K562 (cell line): ENCODE data around the gene SNX9. TPM values are rescaled to one million over a fixed set of nuclear protein-coding genes. Genes with fewer than 3 reads are reported as not detected.

ENCODE experiments used
- ARID2 ChIP-seq: fragments of 450-650 bp; IDR thresholded peaks from 2 replicates; pipeline ENCODE4 v1.6.1; 2017; ENCODE audit warnings: antibody characterized with exemption, mild to moderate bottlenecking
- BHLHE40 ChIP-seq: IDR thresholded peaks from 2 replicates; pipeline ENCODE4 v1.6.1; 2011; ENCODE audit warnings: low read length, improper control_type of control experiment
- CBX3 ChIP-seq, 2 experiments: IDR thresholded peaks; 1 replicate in 1 of 2; 2 replicates in 1 of 2; pipeline ENCODE4 v1.6.1; 2012; ENCODE audit warnings: inconsistent platforms in 2 of 2, low read length in 2 of 2, borderline replicate concordance in 1 of 2, control low read depth in 1 of 2
- CHD4 ChIP-seq: fragments of 200-600 bp; sonication (generic); IDR thresholded peaks from 3 replicates; pipeline ENCODE4 v1.6.1; 2012; ENCODE audit warnings: low read depth, mild to moderate bottlenecking, mixed read lengths, low read length, inconsistent platforms; ENCODE audit not compliant: insufficient read depth, insufficient replicate concordance, poor library complexity, severe bottlenecking
- KLF10 ChIP-seq: fragments of 250-450 bp; sonication (Bioruptor Pico); IDR thresholded peaks from 2 replicates; pipeline ENCODE4 v1.6.1; 2021; ENCODE audit warnings: matching md5 sums
- KLF13 ChIP-seq: fragments of 450-650 bp; IDR thresholded peaks from 2 replicates; pipeline ENCODE4 v1.6.1; 2016; ENCODE audit warnings: missing genetic modification characterization, low read depth, mild to moderate bottlenecking, missing compliant biosample characterization, moderate library complexity, borderline replicate concordance
- NFE2 ChIP-seq: IDR thresholded peaks from 2 replicates; pipeline ENCODE4 v1.6.1; 2014; ENCODE audit warnings: antibody characterized with exemption, low read depth
- NFIX ChIP-seq: fragments of 250-450 bp; sonication (Bioruptor Pico); IDR thresholded peaks from 2 replicates; pipeline ENCODE4 v1.4.0; 2020; ENCODE audit warnings: low read depth, mild to moderate bottlenecking, moderate library complexity
- NFYB ChIP-seq: IDR thresholded peaks from 2 replicates; pipeline ENCODE4 v1.6.1; 2011; ENCODE audit warnings: mild to moderate bottlenecking, moderate library complexity; ENCODE audit not compliant: insufficient read length; ENCODE audit errors: extremely low read depth
- NR2C1 ChIP-seq, 2 experiments: fragments of 450-650 bp; IDR thresholded peaks; 2 replicates each; pipeline ENCODE4 v1.6.1; 2017; ENCODE audit warnings: mild to moderate bottlenecking in 2 of 2, antibody characterized with exemption in 1 of 2, inconsistent platforms in 1 of 2, missing compliant biosample characterization in 1 of 2, missing genetic modification characterization in 1 of 2
- POLR2G ChIP-seq: fragments of 200-400 bp; formaldehyde crosslinking; IDR thresholded peaks from 2 replicates; pipeline ENCODE4 v1.6.1; 2017; ENCODE audit warnings: low read depth, mild to moderate bottlenecking, antibody characterized with exemption, low read length, moderate library complexity
- XRCC3 ChIP-seq: fragments of 450-650 bp; IDR thresholded peaks from 2 replicates; pipeline ENCODE4 v1.6.1; 2017; ENCODE audit warnings: mild to moderate bottlenecking, moderate library complexity
- ZEB2 ChIP-seq: fragments of 450-650 bp; IDR thresholded peaks from 2 replicates; pipeline ENCODE4 v1.6.1; 2016
- ZFP1 ChIP-seq: fragments of 450-650 bp; formaldehyde crosslinking; IDR thresholded peaks from 2 replicates; pipeline ENCODE4 v1.4.0; 2020; ENCODE audit warnings: mild to moderate bottlenecking, mixed read lengths
- ZNF644 ChIP-seq: fragments of 200-800 bp; sonication (Bioruptor generic); IDR thresholded peaks from 2 replicates; pipeline ENCODE4 v1.6.1; 2016; ENCODE audit warnings: low read depth, missing genetic modification characterization, missing compliant biosample characterization
- ZSCAN32 ChIP-seq: fragments of 450-650 bp; formaldehyde crosslinking; IDR thresholded peaks from 2 replicates; pipeline ENCODE4 v1.4.0; 2020; ENCODE audit warnings: mild to moderate bottlenecking, moderate library complexity
- polyA plus RNA-seq, 8 experiments: library from polyadenylated mRNA; depleted of rRNA in 4 of 8; stranded (reverse) in 5 of 8; unstranded in 3 of 8; fragments of >200 nt; fragmentation: Nextera tagmentation in 2 of 8; fragmentation: Illumina TruSeq in 1 of 8; extraction: Ambion mirVana in 2 of 8; extraction: Trizol in 1 of 8; gene quantifications; 2 replicates each; pipeline versions ENCODE4 v1.2.1 to v1.2.3, GENCODE V29; 2011 to 2014; ENCODE audit warnings: inconsistent platforms in 1 of 8, missing spikeins in 1 of 8
- total RNA-seq, 7 experiments: library from RNA; depleted of rRNA in 6 of 7; stranded (reverse); fragments of >200 nt in 6 of 7; fragmentation: Illumina TruSeq in 2 of 7; extraction: Trizol in 2 of 7; gene quantifications; 2 replicates each; pipeline versions ENCODE4 v1.2.1 to v1.2.3, GENCODE V29; 2011 to 2021; ENCODE audit warnings: low replicate concordance in 1 of 7
- TF ChIP-seq, protein P1 (sequence below): sonication (generic); formaldehyde crosslinking; IDR thresholded peaks from 2 replicates; pipeline ENCODE4 v1.8.1; 2023; ENCODE audit warnings: mild to moderate bottlenecking, missing genetic modification reagents, moderate library complexity
- TF ChIP-seq, protein P2 (sequence below): sonication (generic); formaldehyde crosslinking; IDR thresholded peaks from 2 replicates; pipeline ENCODE4 v1.8.0; 2022; ENCODE audit warnings: mild to moderate bottlenecking, low read depth, missing genetic modification reagents
- TF ChIP-seq, protein P3 (sequence below): fragments of 450-650 bp; IDR thresholded peaks from 2 replicates; pipeline ENCODE4 v1.6.1; 2016; ENCODE audit warnings: low read depth

SNX9 gene
- total and polyA plus RNA-seq, 9 of the 15 experiments (the other 6 are each of a cell fraction or from before 2014, with no cell fraction given): 6.0 to 81.7 (median 57.1) TPM

DNA sequence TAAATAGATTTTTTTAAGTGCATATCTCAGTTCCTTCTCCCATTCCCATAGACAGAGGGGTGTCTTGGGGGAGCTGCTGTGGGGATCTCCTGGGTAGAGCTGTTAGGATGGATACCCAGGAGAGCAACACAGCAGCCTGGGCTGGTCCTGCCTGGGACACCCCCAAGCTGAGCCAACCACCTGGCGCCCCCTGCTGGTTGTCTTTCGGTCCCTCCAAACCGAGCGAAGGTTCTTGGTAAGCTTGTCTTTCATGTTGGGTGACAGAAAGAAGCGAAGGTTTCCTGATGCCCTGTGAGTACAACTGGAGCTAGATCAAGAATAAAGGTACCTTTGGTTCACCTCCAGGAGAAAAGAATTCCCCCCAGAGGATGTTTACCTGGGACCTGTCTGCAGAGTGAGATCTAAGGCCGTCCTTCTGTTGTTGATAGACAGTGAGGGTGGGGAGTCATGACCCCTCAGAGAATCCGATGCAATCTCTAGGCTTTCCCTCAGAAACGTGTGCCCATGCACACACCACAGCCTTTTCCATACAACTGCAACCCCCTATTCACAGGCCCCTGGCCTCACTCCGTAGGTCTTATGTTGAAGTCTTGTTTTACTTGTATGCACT lies 50.8 kb downstream of the SNX9 start (continued):
- no peak for TF ChIP-seq ZNF644 (tag)
- no peak for TF ChIP-seq NR2C1 (IDR thresholded peaks at IDR 0.05)
- no peak for TF ChIP-seq NR2C1 (tag; IDR thresholded peaks at IDR 0.05)
- TF ChIP-seq XRCC3: no peak
- TF ChIP-seq NFYB: no peak
- TF ChIP-seq ZSCAN32: no peak
- peak; percentile 22; the same call in 1 of the 2 replicates for TF ChIP-seq BHLHE40
- no peak for TF ChIP-seq NFIX (CRISPR knock-in tag)
- peak; percentile 81 for TF ChIP-seq ARID2
- no peak for TF ChIP-seq KLF13
- TF ChIP-seq, protein P1, sequence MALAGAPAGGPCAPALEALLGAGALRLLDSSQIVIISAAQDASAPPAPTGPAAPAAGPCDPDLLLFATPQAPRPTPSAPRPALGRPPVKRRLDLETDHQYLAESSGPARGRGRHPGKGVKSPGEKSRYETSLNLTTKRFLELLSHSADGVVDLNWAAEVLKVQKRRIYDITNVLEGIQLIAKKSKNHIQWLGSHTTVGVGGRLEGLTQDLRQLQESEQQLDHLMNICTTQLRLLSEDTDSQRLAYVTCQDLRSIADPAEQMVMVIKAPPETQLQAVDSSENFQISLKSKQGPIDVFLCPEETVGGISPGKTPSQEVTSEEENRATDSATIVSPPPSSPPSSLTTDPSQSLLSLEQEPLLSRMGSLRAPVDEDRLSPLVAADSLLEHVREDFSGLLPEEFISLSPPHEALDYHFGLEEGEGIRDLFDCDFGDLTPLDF (CRISPR knock-in tag): no peak
- no peak for TF ChIP-seq NFE2
- TF ChIP-seq KLF10 (CRISPR knock-in tag): no peak
- peak in 1 of 2 experiments; percentile 74; a peak in 1 of 3 replicates for TF ChIP-seq CBX3 (IDR thresholded peaks at IDR 0.05; ENCODE audit: borderline replicate concordance in 1 of 2, low read length in 2 of 2)
- no peak for TF ChIP-seq ZFP1
- TF ChIP-seq, protein P2, sequence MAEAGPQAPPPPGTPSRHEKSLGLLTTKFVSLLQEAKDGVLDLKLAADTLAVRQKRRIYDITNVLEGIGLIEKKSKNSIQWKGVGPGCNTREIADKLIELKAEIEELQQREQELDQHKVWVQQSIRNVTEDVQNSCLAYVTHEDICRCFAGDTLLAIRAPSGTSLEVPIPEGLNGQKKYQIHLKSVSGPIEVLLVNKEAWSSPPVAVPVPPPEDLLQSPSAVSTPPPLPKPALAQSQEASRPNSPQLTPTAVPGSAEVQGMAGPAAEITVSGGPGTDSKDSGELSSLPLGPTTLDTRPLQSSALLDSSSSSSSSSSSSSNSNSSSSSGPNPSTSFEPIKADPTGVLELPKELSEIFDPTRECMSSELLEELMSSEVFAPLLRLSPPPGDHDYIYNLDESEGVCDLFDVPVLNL (CRISPR knock-in tag): no peak
- no peak for TF ChIP-seq CHD4
- TF ChIP-seq POLR2G: no peak
- TF ChIP-seq ZEB2: no peak
- TF ChIP-seq, protein P3, sequence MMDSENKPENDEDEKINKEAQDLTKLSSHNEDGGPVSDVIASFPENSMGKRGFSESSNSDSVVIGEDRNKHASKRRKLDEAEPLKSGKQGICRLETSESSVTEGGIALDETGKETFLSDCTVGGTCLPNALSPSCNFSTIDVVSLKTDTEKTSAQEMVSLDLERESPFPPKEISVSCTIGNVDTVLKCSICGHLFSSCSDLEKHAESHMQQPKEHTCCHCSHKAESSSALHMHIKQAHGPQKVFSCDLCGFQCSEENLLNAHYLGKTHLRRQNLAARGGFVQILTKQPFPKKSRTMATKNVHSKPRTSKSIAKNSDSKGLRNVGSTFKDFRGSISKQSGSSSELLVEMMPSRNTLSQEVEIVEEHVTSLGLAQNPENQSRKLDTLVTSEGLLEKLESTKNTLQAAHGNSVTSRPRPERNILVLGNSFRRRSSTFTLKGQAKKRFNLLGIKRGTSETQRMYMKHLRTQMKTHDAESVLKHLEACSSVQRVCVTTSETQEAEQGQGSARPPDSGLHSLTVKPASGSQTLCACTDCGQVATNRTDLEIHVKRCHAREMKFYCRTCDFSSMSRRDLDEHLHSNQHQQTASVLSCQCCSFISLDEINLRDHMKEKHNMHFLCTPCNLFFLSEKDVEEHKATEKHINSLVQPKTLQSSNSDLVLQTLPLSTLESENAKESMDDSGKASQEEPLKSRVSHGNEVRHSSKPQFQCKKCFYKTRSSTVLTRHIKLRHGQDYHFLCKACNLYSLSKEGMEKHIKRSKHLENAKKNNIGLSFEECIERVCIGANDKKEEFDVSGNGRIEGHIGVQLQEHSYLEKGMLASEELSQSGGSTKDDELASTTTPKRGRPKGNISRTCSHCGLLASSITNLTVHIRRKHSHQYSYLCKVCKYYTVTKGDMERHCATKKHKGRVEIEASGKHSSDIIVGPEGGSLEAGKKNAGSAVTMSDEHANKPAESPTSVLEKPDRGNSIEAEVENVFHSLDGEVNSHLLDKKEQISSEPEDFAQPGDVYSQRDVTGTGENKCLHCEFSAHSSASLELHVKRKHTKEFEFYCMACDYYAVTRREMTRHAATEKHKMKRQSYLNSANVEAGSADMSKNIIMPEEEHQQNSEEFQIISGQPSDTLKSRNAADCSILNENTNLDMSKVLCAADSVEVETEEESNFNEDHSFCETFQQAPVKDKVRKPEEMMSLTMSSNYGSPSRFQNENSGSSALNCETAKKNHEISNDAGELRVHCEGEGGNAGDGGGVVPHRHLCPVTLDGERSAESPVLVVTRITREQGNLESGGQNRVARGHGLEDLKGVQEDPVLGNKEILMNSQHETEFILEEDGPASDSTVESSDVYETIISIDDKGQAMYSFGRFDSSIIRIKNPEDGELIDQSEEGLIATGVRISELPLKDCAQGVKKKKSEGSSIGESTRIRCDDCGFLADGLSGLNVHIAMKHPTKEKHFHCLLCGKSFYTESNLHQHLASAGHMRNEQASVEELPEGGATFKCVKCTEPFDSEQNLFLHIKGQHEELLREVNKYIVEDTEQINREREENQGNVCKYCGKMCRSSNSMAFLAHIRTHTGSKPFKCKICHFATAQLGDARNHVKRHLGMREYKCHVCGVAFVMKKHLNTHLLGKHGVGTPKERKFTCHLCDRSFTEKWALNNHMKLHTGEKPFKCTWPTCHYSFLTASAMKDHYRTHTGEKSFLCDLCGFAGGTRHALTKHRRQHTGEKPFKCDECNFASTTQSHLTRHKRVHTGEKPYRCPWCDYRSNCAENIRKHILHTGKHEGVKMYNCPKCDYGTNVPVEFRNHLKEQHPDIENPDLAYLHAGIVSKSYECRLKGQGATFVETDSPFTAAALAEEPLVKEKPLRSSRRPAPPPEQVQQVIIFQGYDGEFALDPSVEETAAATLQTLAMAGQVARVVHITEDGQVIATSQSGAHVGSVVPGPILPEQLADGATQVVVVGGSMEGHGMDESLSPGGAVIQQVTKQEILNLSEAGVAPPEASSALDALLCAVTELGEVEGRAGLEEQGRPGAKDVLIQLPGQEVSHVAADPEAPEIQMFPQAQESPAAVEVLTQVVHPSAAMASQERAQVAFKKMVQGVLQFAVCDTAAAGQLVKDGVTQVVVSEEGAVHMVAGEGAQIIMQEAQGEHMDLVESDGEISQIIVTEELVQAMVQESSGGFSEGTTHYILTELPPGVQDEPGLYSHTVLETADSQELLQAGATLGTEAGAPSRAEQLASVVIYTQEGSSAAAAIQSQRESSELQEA: no peak
